HL-60/S4 (cell line): Measurements from ENCODE around the gene HOXC12.

Source experiments
- in situ Hi-C: fragments of 300-500 bp; cut with MboI; formaldehyde crosslinking; loops from 2 replicates; pipeline ENCODE4 v1.14.3; 2022; ENCODE audit warnings: low sequenced_read_pairs

Gene HOXC12

GRCh38 chr12:53954694-53955035 is at the start of gene HOXC12:
Gene HOXC12, plus strand, starts transcription at chr12:53954903. Its CDS starts 27 bp downstream, at chr12:53954930.
- in situ Hi-C loops: no loop called here

- in situ Hi-C loops: no loop called here
These were observed 47.6 kb upstream of the HOXC12 start for GRCh38 chr12:53907103-53907502.

GRCh38 chr12:53916788-53917655 is 37.7 kb upstream of the HOXC12 start:
- in situ Hi-C loops: no loop called here

- in situ Hi-C loops: no loop called here
These were observed 29.9 kb upstream of the HOXC12 start for GRCh38 chr12:53924521-53925405.

GRCh38 chr12:53927220-53928029 is 27.3 kb upstream of the HOXC12 start:
- in situ Hi-C loops: no loop called here

GRCh38 chr12:53928054-53928835 is 26.5 kb upstream of the HOXC12 start:
- in situ Hi-C loops: no loop called here

- in situ Hi-C loops: no loop called here
These were observed 25.2 kb upstream of the HOXC12 start for GRCh38 chr12:53929527-53929926.

- in situ Hi-C loops: no loop called here
These were observed 24.0 kb upstream of the HOXC12 start for GRCh38 chr12:53930591-53931255.

GRCh38 chr12:53931844-53932581 is 22.7 kb upstream of the HOXC12 start:
- in situ Hi-C loops: no loop called here

GRCh38 chr12:53932915-53933314 is 21.8 kb upstream of the HOXC12 start:
- in situ Hi-C loops: no loop called here

GRCh38 chr12:53935383-53936341 is 19.0 kb upstream of the HOXC12 start:
- in situ Hi-C loops: no loop called here

- in situ Hi-C loops: no loop called here
These were observed 17.6 kb upstream of the HOXC12 start for GRCh38 chr12:53937099-53937498.

GRCh38 chr12:53937596-53938325 is 16.9 kb upstream of the HOXC12 start:
- in situ Hi-C loops: no loop called here

GRCh38 chr12:53938326-53939140 is 16.2 kb upstream of the HOXC12 start, which contains the start of gene HOXC13:
Gene HOXC13, plus strand, starts transcription at chr12:53938831. Its CDS starts 76 bp downstream, at chr12:53938907.
- in situ Hi-C loops: no loop called here

- in situ Hi-C loops: no loop called here
These were observed 15.3 kb upstream of the HOXC12 start for GRCh38 chr12:53939141-53940108.
